ENCODE measurements around the gene XPO4.
A peak's percentile ranks its signal among the peaks of the same experiment; 100 is the strongest.
"Not testable (repeated sequence)": the region's sequence is repeated elsewhere in the genome, so short reads cannot be mapped to it uniquely, and the experiment has no call there.

XPO4 gene

DNA sequence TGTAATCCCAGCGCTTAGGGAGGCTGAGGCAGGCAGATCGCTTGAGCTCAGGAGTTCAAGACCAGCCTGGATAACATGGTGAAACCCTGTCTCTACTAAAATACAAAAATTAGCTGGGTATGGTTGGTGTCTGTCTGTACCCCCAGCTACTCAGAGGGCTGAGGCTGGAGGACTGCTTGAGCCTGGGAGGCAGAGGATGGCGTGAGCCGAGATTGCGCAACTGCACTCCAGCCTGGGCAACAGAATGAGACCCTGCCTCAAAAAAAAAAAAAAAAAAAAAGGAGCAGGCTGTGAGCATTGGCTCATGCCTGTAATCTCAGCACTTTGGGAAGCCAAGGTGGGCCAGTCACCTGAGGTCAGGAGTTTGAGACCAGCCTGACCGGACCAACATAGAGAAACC, 12.0 kb downstream of the XPO4 start:
- DNase-seq: not testable (repeated sequence)

DNA sequence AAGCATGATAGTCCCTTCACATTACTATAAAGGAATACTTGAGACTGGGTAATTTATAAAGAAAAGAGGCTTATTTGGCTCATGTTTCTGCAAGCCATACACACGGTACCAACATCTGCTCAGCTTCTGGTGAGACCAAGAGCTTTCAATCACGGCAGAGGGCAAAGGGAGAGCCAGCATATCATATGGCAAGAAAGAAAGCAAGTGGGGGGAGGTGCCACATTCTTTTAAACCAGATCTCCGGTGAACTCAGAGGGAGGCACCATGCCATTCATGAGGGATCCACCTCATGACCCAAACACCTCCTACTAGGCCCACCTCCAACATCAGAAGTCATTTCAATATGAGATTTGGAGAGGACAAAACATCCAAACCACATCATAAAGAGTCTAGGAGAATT, 20.3 kb downstream of the XPO4 start:
- no peak for DNase-seq

DNA sequence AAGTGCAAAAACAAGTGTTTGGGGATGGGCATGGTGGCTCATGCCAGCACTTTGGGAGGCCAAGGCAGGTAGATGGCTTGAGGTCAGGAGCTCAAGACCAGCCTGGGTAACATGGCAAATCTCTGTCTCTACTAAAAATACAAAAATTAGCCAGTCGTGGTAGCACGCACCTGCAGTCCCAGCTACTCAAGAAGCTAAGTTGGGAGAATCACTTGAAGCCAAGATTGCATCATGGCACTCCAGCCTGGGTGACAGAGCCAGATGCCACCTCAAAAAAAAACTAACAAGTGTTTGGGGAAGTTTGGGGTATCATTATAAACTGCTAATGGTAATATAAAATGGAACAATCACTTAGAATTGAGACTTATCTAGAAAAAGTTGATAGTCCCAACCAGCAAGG, 24.6 kb downstream of the XPO4 start:
- DNase-seq: no peak

DNA sequence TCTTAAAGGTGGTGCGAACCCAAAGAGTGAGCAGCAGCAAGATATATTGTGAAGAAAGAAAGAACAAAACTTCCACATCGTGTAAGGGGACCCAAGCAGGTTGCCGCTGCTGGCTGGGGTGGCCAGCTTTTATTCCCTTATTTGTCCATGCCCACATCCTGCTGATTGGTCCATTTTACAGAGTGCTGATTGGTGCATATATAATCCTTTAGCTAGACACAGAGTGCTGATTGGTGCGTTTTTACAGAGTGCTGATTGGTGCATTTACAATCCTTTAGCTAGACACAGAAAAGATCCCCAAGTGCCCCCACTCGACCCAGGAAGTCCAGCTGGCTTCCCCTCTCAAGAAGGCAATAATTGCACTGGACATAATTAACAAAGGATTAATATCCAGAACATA, 25.7 kb downstream of the XPO4 start:
- DNase-seq: not testable (repeated sequence)

DNA sequence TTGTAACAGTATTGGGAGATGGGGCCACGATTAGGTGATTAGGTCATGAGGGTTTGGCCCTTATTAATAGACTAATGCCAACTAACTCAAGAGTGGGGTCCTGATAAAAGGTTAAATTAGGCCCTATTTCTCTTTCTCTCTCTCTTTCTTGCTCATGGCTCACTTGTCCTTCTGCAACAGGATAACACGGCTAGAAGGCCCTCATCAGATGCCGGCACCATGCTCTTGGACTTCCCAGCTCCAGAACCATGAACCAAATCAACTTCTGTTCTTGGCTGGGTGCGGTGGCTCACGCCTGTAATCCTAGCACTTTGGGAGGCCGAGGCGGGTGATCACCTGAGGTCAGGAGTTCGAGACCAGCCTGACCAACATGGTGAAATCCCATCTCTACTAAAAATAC, 28.1 kb downstream of the XPO4 start:
- DNase-seq: not testable (repeated sequence)

DNA sequence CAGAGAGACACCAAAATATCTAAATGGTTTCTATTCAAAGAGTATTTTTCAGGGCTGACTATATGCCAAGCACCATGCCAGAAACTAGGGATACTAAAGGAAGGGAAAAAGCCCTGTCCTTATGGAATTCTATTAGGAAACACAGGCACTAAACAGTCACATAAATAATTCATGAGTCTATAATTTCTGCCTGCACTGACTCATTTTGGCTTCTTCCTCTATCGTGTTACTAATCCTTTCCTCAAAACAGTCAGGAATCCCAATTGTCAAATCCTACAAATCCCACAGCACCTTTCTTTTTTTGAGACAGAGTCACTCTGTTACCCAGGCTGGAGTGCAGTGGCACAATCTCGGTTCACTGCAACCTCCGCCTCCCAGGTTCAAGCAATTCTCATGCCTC, 29.2 kb downstream of the XPO4 start:
- no peak for DNase-seq

DNA sequence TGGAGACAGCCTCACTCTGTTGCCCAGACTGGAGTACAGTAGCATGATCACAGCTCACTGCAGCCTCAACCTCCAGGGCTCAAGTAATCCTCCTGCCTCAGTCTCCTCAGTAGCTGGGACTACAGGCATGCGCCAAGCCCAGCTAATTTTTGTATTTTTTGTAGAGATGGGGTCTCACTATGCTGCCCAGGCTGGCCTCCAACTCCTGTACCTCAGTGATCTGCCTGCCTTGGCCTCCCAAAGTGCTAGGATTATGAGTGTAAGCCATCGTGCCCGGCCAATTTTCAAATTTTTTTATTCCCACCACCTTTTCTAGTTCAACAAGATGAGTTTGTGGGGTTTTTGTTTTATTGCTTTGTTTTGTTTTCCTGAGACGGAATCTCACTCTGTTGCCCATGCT, 31.7 kb downstream of the XPO4 start:
- DNase-seq: no peak

DNA sequence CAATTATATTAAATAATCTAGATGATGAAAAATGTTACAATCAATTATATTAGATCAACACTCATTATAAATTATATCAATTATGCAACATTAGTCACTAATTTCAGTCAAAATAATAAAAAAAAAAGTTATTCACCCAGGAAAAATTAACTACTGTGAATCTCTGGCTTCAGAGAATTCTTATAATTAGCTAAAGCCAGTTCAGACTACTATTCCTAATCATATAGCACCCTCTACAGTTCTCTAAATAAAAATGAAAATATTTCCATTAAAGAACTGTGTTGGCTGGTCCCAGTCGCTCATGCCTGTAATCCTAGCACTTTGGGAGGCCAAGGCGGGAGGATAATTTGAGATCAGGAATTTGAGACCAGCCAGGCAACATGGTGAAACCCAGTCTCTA, 33.0 kb downstream of the XPO4 start:
- peak in 1 of 3 experiments; percentile 0 for DNase-seq

DNA sequence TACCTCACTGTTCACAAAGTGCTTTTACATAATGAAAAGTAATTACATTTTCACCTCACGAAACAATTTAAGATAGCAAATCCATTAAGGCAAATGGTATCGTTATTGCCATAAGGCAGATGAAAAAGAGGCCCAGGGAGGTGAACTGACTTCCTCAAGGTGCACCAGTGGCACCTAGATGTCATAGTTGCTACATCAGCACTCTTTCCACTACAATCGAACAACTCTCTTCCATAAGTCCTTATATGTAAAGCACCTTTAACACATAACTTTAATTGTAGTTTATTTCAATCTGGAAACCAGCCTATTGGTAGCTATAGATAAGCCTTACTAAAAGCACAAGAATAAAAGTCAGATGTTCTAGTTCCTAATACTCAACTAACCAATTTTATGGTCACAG, 35.1 kb downstream of the XPO4 start:
- DNase-seq: no peak

DNA sequence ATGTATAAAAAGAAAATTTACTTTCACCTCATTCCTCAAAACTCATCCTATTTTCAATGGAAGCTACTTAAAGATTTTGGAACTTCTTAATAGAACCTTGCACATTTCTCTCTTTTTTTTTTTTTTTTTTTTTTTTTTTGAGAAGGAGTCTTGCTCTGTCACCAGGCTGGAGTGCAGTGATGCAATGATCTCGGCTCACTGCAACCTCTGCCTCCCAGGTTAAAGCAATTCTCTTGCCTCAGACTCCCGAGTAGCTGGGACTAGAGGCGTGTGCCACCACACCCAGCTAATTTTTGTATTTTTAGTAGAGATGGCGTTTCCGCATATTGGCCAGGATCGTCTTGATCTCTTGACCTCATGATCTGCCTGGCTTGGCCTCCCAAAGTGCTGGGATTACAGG, 40.9 kb downstream of the XPO4 start:
- not testable (repeated sequence) for DNase-seq

DNA sequence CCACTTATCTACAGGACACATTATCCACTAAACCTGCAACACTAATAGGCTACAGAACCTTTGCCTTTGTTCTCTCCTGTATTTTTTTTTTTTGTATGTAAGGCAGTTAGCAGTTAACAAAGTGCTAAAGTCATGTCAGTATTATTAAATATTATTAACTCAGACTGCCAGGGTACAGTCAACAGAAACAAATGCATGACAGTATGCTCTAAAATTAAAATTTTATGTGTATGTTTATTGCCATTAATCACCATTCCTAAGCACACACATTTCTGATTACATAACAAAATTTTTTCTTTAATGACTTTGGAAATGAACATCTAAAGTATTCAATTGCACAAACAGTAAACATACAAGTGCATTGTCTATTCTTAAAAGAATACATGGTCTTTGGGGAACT, 41.7 kb downstream of the XPO4 start:
- DNase-seq: no peak

DNA sequence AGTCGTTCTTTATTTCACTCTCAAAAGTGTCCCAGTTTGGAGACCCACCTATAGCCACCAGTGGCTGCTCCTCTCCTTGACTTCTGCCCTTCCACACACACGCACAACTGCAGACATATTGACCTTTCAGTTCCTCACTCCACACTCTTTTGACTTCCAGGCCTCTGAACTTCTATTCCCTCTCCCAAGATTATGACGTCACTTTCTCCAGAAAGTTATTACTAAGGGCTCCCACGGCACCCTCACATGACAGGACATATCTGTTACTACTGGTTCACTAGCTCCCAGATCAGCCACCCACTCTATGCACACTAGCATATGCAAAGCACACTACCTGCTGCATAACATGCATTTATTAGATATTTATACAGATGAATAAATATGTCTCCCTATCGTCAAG, 45.9 kb downstream of the XPO4 start:
- no peak for DNase-seq

DNA sequence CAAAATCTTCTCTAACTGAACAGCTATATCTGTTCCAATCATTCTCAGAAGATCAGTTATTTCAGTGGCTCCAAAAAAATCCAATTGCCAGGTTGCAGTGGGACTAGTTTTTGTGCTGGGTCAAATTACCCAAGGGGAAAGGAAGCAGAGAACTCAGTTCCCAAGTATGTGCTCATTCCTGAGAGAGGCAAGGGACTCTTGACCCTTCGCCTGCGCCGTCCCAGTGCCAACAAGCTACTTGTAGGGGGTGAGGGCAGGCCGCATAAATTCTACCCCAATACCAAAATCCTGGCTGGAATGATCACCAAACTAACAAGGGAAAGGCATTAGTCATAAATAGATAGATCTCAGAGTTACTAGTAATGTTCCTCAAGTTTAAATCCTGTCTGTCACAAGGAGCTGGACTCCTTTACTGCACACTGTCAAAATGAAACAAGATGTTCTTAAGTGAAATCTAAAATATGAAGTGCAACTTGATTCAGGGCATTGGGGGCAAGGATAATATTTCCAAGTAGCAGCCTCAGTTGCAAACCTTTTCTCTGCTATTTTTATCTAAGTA, 50.6 kb downstream of the XPO4 start:
- no peak for DNase-seq

DNA sequence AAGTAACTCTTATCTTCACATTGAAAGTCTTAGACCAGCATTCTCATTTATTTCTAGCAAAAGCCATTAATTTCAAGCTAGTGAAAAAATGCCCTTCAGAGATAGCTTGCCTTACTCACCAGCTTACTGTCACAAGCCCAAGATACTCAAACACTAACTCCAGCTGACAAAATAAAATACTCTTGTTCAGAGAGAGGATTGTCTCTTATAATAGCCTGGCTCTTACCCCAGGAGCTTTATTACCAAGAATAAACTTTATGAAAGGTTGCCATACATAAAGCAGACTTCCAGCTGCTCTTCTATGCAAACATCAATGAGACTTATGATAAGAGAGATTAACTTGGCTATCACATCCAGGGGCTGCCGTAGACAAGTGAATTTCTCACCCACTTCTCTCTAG, 53.6 kb downstream of the XPO4 start:
- peak in 1 of 3 experiments; percentile 18 for DNase-seq

DNA sequence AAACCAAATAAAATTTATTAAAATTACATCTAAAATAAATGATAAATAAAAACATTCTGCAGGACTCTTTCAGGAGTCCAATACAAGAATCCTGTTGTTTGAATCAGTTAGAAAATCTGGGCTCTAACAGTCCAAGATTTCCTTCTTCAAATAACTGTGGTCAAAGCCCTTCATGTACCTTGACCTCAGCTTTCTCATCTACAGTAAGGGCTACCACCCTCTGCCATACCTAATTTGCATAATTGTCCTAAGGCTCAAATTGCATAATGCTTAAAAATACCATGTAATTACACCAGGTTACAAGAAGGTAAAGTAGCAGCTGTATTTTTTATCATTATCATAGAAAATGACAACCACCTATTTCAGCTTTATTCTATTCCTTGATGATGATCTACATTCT, 54.3 kb downstream of the XPO4 start:
- DNase-seq: peak in 1 of 3 experiments; percentile 18

DNA sequence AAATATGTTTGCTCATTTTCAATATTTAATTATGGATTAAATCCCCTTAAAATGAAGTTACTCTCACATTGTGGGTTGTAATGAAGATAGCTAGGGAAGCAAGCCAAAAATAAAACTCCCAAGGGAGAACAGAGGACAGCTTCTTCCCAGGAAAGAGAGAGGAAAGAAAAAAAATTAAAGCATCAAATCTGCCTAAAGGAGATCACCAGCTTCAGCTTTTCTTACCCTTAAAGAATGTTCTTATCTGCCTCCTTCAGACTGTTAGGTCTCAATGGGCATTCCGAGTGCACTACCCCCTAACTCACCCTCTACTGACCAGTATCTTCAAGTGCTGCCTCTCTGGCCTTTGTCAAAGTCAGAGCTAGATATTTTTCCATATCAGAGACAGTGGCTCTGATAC, 55.2 kb downstream of the XPO4 start:
- no peak for DNase-seq

DNA sequence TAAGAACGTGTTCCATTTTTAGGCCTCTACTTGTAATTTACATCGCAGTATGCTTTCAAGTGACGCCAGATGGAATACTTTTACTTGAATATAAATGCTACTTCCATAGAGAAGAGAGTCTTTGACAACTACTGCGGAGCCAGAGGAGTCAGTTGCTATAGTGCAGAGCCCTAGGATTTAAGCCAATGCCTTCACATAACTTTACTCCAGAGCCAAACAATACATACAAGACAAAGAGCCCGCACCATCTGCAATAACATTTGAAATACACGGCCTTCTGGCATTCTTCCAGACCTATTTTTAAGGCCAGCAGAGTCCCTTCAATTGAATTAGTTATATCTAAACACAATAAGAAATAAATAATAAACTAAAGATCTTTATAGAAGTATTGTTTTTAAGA, 59.4 kb downstream of the XPO4 start:
- DNase-seq: no peak

DNA sequence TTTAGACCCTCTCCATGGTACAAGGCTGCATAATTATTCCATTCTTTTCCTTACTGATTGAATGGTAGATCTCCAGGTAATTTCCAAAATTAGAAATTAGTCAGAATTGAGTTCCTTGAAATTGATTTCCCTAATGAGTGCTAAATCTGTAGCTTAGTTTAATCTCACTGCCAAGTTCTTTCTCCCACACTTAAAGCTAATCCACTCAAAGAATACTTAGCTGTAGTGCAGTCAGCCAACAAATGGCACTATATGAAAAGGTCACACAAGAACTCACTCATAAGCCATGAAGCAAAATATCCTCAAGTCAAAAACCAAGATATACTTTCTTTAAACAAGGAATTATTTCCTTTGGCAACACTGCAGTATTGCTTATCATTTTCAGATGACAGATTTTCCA, 62.0 kb downstream of the XPO4 start:
- DNase-seq: no peak

DNA sequence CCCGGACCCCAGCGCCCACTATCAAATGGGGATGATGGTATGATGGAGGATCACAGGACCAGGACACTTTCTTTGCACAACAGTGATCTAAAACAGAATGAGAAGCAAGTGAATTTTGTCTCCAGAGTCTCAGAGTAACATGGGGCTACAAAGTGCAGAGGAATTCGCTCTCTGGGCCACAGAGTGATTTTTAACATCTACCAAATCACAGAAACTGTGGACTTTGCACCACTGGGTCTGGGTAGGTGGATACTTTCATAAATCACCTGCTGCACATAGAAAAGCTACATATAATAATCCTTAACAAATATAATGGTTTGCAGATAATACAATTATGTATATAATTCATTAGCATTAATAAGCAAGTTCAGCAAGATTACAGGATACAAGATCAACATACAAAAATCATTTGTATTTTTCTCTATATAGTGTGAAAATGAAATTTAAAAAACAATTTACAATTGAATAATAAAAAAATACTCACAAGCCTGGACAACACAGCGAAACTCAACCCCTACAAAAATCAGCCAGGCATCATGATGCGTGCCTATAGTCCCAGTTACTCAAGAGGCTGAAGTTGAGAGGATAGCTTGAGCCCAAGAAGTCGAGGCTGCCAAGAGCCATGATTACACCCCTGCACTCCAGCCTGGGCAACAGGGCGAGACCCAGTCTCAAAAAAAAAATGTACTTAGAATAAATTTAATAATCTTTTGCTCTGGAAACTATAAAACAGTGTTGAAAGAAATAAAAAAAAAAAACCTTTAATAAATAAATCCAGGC, 68.5 kb downstream of the XPO4 start:
- DNase-seq: no peak

DNA sequence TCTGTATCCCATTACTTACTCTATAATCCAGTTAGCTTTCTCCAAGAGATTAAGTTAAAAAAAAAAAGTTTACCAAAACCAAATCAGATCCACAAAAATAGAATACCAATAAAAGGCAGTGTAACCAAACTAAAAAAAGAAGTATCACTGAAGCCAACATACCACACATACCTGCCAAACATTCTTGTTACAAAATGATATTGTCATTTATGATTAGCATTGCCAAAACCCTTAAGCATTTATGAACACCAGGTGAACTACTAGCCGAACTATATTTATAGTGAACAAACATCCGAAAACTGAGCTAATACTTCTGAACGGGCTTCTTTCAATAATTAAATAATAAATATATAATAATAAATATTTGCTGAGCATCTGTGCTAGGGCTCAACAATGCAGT, 69.7 kb downstream of the XPO4 start:
- no peak for DNase-seq

DNA sequence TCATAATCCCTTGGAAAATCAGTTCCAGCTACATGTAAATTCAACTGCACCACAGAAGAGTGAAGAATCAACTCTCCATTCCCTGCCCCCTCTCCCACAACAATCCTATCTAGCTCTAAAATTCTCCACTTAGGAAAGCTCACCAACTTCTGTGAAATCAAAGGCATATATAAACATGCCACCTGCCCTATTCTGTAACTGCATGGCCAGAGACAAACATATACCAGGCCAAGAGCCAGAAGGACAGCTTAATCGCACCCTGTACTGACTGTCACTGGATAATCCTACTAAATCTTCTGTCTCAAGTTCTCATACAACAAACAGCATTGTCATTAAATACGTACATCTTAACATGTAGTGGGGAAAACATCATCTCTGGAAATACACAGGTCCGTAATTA, 70.6 kb downstream of the XPO4 start:
- DNase-seq: peak in 1 of 3 experiments; percentile 55

DNA sequence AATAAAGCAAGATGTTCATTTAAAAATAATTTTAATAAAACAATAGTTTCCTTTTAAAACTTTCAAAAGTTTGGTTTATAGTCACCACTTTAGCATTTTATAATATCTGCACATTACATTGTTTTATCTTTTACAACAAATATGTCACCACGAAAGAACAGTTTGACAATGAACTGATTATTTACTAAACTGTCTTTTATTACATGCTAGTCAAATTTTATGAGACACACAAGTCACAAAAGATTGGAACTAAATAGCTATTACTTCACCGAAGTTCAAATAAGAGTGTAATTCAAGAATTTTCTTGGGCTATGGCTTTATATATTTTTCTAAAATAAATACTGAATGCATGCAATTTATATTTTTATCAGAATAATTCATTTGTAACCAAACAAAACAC, 71.3 kb downstream of the XPO4 start:
- DNase-seq: no peak

DNA sequence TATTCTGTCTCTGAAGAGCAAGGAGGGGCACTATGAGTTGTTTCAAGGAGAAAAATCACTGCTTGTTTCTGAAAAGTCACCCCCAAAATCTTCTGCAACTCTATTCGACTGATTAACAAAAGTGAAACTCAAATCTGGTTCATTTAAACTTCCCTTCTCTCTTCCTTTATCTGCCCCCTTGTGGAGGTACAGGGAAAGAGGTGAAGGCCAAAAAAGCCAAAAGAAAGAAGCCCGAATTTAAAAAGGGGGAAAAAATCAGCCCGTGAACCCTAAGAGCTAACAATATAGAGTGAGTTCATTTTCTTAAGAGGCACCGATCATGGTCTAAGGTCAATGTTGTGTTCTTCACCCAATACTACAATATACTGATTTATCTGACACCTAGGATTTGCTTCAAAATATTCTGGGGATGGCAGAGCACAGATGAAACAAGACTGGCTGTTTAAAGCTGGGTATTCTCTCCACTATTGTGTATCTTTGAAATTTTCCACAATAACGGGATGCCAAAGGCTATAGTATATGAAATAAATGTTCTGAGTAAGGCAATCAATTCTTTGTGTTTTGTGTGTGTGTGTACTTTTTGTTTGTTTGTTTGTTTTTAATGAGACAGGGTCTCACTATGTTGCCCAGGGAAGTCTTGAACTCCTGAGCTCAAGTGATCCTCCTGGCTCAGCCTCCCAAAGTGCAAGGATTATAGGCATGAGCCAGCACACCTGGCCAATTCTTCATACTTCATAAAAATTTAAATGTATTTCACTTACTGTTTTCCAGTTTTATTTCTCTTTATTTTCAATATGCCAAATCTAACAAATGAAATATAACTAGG, 73.8 kb downstream of the XPO4 start:
- DNase-seq: peak; percentile 1 to 49 (median 21)

Measured in NCI-H1417 (cell line).